Hematopoietic multipotent progenitor cell treated with erythropoietin and hydrocortisone succinate and interleukin-3 and kit ligand, for 4 days (in vitro differentiated cells): ENCODE results near the gene GUF1.

Experiments used
- DNase-seq: peaks from one replicate; pipeline ENCODE4 v3.0.0-alpha.2; 2015

Gene GUF1

DNA sequence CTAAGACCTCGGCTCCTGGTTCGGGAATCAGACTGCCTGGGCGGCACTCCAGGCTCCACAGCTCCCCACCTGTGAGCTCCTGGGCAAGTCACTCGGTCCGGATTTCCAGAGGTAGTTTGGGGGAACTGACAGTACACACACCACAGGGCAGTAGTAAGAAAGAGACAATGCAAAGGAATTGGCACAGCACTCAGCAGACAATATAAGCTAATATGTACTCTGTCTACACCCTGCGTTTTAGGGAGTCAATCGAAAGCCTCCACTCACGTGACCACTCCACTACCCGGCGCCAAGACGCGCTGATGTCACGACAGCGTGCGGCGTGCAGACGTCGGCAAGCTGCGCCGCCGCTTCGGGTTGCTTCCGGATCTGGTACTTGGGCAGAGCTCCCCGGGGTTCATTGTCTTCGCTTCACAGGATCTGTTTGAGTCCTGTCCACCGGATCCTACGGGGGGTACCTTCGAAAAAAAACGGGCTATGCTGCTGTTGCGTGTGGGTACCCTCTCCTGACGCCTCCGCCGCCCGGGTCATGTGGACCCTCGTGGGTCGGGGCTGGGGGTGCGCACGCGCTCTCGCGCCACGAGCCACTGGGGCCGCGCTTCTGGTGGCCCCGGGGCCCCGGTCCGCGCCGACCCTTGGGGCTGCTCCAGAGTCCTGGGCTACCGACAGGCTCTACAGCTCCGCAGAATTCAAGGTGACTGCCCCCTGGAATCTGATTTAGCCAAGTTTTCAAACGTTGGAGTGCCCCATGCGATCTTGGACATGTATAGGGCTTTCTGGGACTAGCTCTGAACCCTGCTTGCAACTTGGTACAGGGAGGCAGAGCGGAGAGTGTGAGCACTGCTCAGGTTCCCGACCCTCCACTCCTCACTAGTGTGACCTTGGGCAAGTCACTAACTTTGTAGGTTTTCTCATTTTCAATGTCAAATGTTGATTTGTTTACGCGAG lies at the start of gene GUF1:
TSS of gene GUF1 (plus strand) at position 327 of the 948 bp plus-strand sequence. CDS start at position 530, 203 bp downstream.
- DNase-seq: peak; percentile 97

DNA sequence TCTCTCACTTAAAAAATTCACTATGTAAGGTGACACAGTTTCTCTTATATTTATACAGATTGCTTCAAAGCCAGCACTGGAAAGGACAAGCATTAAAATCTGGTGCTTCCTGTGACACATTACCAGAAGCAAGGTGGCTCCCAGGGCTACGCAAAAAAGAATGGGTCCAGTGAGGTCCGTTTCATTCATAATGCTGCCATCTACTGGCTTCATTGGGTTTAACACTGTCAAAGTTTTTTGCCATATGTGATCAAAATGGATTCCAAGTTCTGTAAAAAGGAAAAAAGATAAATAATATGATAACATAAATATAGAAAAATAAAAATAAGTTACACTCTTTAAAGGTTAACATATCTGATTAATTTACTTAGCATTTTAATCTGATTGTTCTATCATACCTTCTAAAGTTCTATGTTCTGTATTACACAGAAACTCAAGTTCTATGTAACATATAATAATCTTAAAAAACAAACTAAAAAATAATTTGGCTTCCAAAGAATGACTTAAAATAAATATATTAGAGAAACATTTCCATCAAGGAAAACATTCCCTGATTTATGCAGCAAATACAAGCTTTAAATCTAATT lies 48.8 kb upstream of the GUF1 start:
- DNase-seq: peak; percentile 81

GRCh38 chr4:44632089-44632488 lies 46.1 kb upstream of the GUF1 start:
- peak; percentile 9 for DNase-seq

DNA sequence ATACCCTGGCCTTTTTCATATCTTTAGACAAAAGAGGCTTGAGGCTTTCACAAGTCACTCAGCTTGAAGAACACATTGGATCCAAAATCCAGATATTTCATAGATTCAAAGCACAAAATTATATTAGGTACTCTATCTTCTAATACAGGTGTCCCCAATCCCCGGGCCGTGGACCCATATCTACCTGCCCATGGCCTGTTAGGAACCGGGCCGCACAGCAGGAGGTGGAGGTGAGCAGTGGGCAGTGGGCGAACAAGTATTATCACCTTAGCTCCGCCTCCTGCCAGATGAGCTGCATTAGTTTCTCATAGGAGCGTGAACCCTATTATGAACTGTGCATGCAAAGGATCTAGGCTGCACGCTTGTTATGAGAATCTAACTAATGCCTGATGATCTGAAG lies 45.5 kb upstream of the GUF1 start:
- no peak for DNase-seq

- no peak for DNase-seq
Observed at GRCh38 chr4:44638091-44638490, 40.1 kb upstream of the GUF1 start.

- DNase-seq: no peak
Observed at GRCh38 chr4:44646151-44646550, 32.1 kb upstream of the GUF1 start.

DNA sequence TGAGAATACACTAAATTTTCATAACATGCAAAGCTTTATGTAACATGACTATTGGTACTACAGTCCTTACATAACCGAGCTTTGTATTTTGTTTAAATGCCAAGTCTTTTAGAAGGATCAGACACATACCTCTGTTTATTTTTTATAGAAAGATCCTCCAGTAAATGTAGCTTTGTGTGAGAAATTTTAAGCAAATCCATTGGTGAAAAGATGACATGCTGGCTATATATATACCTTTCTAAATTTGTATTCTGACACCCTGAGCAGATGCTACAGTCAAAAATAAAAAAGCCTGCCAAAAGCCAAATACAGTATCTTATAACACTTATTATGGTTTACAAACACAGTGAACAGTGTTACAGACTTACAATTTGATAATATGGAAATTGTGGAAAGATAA lies 26.8 kb upstream of the GUF1 start, which contains the start of gene YIPF7:
TSS of gene YIPF7 (minus strand) at position 201 of the 400 bp plus-strand sequence. CDS start 1,525 bp downstream, outside the sequence.
- no peak for DNase-seq

DNA sequence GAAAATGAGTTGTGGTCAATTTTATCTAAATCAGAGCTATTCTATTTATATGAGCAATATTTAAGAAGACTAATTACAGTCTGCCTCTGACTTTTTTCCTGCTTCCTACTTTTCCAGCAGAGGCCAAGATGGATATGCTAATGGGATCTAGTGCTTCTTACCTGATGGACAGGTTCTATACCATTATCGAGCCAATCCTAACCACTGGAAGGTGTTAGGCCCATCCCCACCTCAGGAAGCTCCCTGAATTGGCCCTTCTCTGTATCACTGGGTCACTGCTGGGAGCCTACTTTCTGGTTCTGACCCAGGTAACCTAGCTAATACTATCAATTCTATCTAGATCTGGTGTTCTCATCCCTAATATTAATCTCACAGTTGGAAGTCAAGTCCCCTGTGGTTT lies 26.2 kb upstream of the GUF1 start:
- no peak for DNase-seq

DNA sequence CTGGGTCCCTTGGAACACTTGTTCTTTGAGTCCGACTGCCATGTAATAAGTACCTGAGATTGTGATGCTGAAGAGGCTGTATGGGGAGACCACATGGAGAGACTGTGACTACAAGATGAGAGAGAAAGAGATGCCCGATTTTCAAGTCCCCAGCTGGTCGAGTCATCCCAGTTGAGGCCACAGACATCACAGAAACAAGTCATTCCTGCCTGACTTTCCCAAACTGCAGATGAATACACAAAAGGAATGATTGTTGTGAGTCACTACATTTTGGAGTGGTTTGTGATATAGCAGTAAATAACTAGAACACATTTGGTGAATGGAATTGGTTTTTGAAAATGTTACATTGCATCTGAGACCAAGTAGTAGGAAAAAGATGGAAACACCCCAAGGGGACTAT lies 17.8 kb upstream of the GUF1 start:
- no peak for DNase-seq

GRCh38 chr4:44661940-44662622 lies 16.1 kb upstream of the GUF1 start:
- no peak for DNase-seq

DNA sequence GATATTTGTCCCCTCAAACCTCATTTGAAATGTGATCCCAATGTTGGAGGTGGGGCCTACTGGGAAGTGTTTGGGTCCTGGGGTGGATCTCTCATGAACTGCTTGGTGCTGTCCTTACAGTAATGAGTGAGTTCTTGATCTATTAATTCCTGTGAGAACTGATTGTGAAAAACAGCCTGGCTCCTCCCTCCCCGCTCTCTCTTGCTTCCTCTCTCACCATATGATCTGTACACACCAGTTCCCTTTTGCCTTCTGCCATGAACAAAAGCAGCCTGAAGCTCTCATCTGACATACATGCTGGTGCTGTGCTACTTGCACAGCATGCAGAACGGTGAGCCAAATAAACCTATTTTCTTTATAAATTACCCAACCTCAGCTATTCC lies 15.6 kb upstream of the GUF1 start:
- peak; percentile 30 for DNase-seq

DNA sequence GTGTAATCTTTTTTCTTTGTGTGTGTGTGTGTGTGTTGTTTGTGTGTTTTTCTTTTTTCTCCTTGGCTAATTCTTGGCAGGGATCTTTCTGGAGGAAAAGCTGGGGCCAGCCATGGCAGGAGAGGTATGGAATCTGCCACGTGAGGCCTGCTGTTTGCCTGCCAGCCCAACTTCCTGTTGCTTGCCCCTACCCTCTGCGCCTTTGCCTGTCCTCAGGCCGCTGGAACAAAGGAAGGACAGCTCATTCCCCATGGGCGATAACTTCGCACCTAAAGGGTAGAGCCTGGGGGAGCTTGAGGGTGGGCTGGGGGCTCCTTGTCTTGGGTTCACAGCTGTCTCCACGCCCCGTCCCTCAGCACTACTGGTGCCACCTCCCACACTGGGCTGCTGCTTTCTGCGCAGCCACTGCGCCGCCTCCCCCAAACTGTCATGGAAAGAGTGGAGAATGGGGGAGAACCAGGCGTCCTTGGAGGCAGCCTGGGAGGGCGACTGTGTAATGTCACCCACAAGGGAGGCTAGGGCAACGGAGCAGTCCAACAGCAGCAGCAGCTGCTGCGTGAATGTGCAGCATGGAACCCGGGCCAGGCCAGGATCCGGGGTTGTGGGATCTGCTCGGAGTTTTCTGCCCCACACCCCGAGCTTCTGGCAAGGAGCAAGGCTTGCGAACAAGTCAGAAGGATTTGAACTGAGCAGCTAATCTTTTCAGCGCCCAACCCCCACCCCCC lies 14.5 kb upstream of the GUF1 start:
- DNase-seq: no peak

DNA sequence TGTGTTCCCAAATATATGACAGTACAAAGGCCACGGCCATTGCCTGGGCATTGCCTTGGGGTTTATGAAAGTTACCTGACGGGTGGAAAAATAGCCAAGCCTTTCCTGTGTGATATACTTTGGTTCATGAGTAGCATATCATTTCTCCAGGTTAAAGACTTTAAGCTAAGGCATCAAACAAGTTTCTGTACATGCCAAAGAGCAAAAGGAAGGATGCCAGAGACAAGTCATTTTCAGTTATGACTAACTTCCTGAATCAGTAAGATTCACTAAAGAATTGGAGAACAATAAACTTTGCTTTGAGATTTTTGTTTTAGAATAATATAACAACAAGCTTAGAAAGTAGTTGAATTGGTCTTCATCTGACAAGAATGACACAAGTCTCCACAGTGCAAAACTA lies 9.7 kb upstream of the GUF1 start:
- DNase-seq: no peak

DNA sequence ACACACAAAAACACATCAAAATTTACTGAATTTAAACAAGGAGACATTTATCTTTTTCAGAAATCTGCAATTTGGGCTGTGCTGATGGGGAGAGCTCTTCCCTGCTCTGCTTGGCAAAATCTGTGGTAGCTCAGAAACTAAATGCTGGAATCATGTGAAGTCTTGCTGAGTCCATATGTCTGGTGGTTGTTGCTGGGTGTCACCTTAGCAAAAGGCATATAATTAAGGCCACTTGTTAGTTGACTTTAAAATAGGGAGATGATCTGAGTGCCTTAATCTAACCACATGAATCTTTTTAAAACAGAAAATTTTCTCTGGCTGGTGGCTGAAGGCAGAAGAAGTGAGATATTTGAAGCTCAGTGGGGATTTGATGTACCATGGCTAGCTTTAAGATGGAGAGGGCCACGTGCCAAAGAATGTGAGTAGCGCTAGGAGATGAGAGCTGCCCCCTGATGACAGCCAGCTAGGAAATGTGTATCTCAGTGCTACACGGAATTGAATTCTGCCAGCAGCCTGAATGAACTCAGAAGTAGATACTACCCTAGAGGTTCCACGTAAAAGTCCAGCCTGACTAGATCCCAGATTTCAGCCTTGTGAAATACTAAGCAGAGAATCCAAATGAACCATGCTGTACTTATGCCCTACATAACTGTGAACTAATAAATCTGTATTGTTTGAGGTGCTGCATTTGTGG lies 7.6 kb upstream of the GUF1 start:
- no peak for DNase-seq

- DNase-seq: no peak
Observed at GRCh38 chr4:44671636-44672035, 6.6 kb upstream of the GUF1 start.

- peak; percentile 61 for DNase-seq
Observed at GRCh38 chr4:44674471-44674870, 3.7 kb upstream of the GUF1 start.

- DNase-seq: peak; percentile 38
Observed at GRCh38 chr4:44675366-44675765, 2.9 kb upstream of the GUF1 start.

- no peak for DNase-seq
Observed at GRCh38 chr4:44679060-44679459, 840 bp downstream of the GUF1 start.

GRCh38 chr4:44684648-44685047 lies 6.4 kb downstream of the GUF1 start:
- DNase-seq: no peak

- DNase-seq: no peak
Observed at GRCh38 chr4:44700427-44700826, 22.2 kb downstream of the GUF1 start.

- DNase-seq: no peak
Observed at GRCh38 chr4:44701037-44701436, 22.8 kb downstream of the GUF1 start.

DNA sequence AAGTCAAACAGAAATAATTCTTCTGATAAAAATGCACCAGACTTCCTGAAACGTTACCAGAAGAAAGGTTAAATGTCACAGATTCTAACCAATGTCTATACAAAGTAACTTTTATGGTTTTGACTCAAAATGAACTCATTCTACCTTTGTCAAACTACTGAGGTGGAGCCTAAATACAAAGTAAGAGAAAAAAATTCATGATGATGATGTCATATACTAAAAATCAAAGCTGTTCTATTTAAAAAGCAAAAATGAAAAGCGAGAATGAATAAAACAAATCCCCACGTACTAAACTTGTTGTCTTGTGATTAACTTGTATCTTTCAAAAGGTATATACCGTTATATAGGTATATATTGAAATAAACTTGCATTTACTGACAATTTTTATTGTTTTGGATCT lies 26.5 kb downstream of the GUF1 start:
- DNase-seq: no peak
